K562 (cell line): Measurements from ENCODE around the gene RNF6. TPM values are rescaled to one million over a fixed set of nuclear protein-coding genes. Genes with fewer than 3 reads are reported as not detected.

Experiments used
- GABPA ChIP-seq: fragments of 200-800 bp; sonication (Bioruptor generic); conservative IDR thresholded peaks from 2 replicates; pipeline ENCODE4 v1.6.1; 2016; ENCODE audit warnings: low read depth, missing genetic modification characterization, missing compliant biosample characterization
- GABPB2 ChIP-seq: fragments of 250-450 bp; sonication (Bioruptor Pico); conservative IDR thresholded peaks from 2 replicates; pipeline ENCODE4 v1.5.1; 2021; ENCODE audit warnings: mild to moderate bottlenecking
- GTF2F1 ChIP-seq: IDR thresholded peaks from 2 replicates; pipeline ENCODE4 v1.6.1; 2011; ENCODE audit warnings: low read depth, low read length, improper control_type of control experiment
- HBP1 ChIP-seq: fragments of 450-650 bp; formaldehyde crosslinking; IDR thresholded peaks from 2 replicates; pipeline ENCODE4 v1.4.0; 2022; ENCODE audit warnings: missing genetic modification characterization
- HINFP ChIP-seq: fragments of 450-650 bp; conservative IDR thresholded peaks from 2 replicates; pipeline ENCODE4 v1.6.1; 2016; ENCODE audit warnings: missing genetic modification characterization, low read depth, mild to moderate bottlenecking, control low read depth, missing compliant biosample characterization
- HMGN3 ChIP-seq: IDR thresholded peaks from 2 replicates; pipeline ENCODE4 v1.6.1; 2011; ENCODE audit warnings: borderline replicate concordance, low read depth, mild to moderate bottlenecking, mixed read lengths, low read length; ENCODE audit not compliant: insufficient read length; ENCODE audit errors: extremely low read depth
- KLF10 ChIP-seq: fragments of 250-450 bp; sonication (Bioruptor Pico); IDR thresholded peaks from 2 replicates; pipeline ENCODE4 v1.6.1; 2021; ENCODE audit warnings: matching md5 sums
- RBM17 ChIP-seq: fragments of 200-400 bp; formaldehyde crosslinking; IDR thresholded peaks from 2 replicates; pipeline ENCODE4 v1.6.1; 2017; ENCODE audit warnings: low read depth, mild to moderate bottlenecking, low read length, borderline replicate concordance
- SAFB ChIP-seq: fragments of 200-400 bp; formaldehyde crosslinking; IDR thresholded peaks from 2 replicates; pipeline ENCODE4 v1.6.1; 2017; ENCODE audit warnings: low read depth, low read length, borderline replicate concordance
- TCF15 ChIP-seq: fragments of 250-450 bp; sonication (Bioruptor Pico); IDR thresholded peaks from 2 replicates; pipeline ENCODE4 v1.8.0; 2022; ENCODE audit warnings: moderate library complexity, mild to moderate bottlenecking, inconsistent platforms
- TRIM24 ChIP-seq, 2 experiments: fragments of 450-650 bp; IDR thresholded peaks; 2 replicates each; pipeline ENCODE4 v1.6.1; 2016
- ZNF253 ChIP-seq: fragments of 250-450 bp; sonication (Bioruptor Pico); conservative IDR thresholded peaks from 2 replicates; pipeline ENCODE4 v1.6.1; 2021; ENCODE audit warnings: mild to moderate bottlenecking
- polyA plus RNA-seq, 8 experiments: library from polyadenylated mRNA; depleted of rRNA in 4 of 8; stranded (reverse) in 5 of 8; unstranded in 3 of 8; fragments of >200 nt; fragmentation: Nextera tagmentation in 2 of 8; fragmentation: Illumina TruSeq in 1 of 8; extraction: Ambion mirVana in 2 of 8; extraction: Trizol in 1 of 8; gene quantifications; 2 replicates each; pipeline versions ENCODE4 v1.2.1 to v1.2.3, GENCODE V29; 2011 to 2014; ENCODE audit warnings: inconsistent platforms in 1 of 8, missing spikeins in 1 of 8
- total RNA-seq, 7 experiments: library from RNA; depleted of rRNA in 6 of 7; stranded (reverse); fragments of >200 nt in 6 of 7; fragmentation: Illumina TruSeq in 2 of 7; extraction: Trizol in 2 of 7; gene quantifications; 2 replicates each; pipeline versions ENCODE4 v1.2.1 to v1.2.3, GENCODE V29; 2011 to 2021; ENCODE audit warnings: low replicate concordance in 1 of 7
- TF ChIP-seq, protein P1 (sequence below): sonication (generic); formaldehyde crosslinking; IDR thresholded peaks from 2 replicates; pipeline ENCODE4 v1.4.0; 2020; ENCODE audit warnings: mild to moderate bottlenecking, missing genetic modification reagents
- TF ChIP-seq, protein P2 (sequence below): IDR thresholded peaks from 2 replicates; pipeline ENCODE4 v1.6.1; 2012; ENCODE audit warnings: low read depth, low read length, improper control_type of control experiment, borderline replicate concordance
- TF ChIP-seq, protein P3 (sequence below): fragments of 250-450 bp; sonication (Bioruptor Pico); IDR thresholded peaks from 2 replicates; pipeline ENCODE4 v1.8.0; 2021; ENCODE audit warnings: borderline replicate concordance, mild to moderate bottlenecking, moderate library complexity; ENCODE audit not compliant: poor library complexity, severe bottlenecking
- TF ChIP-seq, protein P4 (sequence below): fragments of 250-450 bp; sonication (Bioruptor Pico); IDR thresholded peaks from 2 replicates; pipeline ENCODE4 v1.4.0; 2020; ENCODE audit warnings: mild to moderate bottlenecking

RNF6 gene
- total and polyA plus RNA-seq, 9 of the 15 experiments (the other 6 are each of a cell fraction or from before 2014, with no cell fraction given), result 12.0 to 31.4 (median 22.3) TPM

- no peak for TF ChIP-seq TCF15 (CRISPR knock-in tag)
- no peak for TF ChIP-seq HBP1 (CRISPR knock-in tag)
- TF ChIP-seq HINFP, result no peak
- no peak for TF ChIP-seq SAFB
- TF ChIP-seq GABPB2, result no peak
- peak in 1 of 2 experiments; percentile 96; a peak in 2 of 4 replicates for TF ChIP-seq TRIM24 (IDR thresholded peaks at IDR 0.05)
- TF ChIP-seq, protein P1, sequence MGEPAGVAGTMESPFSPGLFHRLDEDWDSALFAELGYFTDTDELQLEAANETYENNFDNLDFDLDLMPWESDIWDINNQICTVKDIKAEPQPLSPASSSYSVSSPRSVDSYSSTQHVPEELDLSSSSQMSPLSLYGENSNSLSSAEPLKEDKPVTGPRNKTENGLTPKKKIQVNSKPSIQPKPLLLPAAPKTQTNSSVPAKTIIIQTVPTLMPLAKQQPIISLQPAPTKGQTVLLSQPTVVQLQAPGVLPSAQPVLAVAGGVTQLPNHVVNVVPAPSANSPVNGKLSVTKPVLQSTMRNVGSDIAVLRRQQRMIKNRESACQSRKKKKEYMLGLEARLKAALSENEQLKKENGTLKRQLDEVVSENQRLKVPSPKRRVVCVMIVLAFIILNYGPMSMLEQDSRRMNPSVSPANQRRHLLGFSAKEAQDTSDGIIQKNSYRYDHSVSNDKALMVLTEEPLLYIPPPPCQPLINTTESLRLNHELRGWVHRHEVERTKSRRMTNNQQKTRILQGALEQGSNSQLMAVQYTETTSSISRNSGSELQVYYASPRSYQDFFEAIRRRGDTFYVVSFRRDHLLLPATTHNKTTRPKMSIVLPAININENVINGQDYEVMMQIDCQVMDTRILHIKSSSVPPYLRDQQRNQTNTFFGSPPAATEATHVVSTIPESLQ (CRISPR knock-in tag), result peak; percentile 81; the same call in 1 of the 2 replicates
- TF ChIP-seq KLF10 (CRISPR knock-in tag), result no peak
- no peak for TF ChIP-seq RBM17
- TF ChIP-seq GTF2F1, result peak; percentile 70; the same call in 1 of the 2 replicates
- TF ChIP-seq, protein P2, sequence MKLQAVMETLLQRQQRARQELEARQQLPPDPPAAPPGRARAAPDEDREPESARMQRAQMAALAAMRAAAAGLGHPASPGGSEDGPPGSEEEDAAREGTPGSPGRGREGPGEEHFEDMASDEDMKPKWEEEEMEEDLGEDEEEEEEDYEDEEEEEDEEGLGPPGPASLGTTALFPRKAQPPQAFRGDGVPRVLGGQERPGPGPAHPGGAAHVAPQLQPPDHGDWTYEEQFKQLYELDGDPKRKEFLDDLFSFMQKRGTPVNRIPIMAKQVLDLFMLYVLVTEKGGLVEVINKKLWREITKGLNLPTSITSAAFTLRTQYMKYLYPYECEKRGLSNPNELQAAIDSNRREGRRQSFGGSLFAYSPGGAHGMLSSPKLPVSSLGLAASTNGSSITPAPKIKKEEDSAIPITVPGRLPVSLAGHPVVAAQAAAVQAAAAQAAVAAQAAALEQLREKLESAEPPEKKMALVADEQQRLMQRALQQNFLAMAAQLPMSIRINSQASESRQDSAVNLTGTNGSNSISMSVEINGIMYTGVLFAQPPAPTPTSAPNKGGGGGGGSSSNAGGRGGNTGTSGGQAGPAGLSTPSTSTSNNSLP, result no peak
- TF ChIP-seq, protein P3, sequence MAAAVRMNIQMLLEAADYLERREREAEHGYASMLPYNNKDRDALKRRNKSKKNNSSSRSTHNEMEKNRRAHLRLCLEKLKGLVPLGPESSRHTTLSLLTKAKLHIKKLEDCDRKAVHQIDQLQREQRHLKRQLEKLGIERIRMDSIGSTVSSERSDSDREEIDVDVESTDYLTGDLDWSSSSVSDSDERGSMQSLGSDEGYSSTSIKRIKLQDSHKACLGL (CRISPR knock-in tag), result no peak
- peak; percentile 91 for TF ChIP-seq GABPA (tag)
- TF ChIP-seq, protein P4, sequence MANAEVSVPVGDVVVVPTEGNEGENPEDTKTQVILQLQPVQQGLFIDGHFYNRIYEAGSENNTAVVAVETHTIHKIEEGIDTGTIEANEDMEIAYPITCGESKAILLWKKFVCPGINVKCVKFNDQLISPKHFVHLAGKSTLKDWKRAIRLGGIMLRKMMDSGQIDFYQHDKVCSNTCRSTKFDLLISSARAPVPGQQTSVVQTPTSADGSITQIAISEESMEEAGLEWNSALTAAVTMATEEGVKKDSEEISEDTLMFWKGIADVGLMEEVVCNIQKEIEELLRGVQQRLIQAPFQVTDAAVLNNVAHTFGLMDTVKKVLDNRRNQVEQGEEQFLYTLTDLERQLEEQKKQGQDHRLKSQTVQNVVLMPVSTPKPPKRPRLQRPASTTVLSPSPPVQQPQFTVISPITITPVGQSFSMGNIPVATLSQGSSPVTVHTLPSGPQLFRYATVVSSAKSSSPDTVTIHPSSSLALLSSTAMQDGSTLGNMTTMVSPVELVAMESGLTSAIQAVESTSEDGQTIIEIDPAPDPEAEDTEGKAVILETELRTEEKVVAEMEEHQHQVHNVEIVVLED (CRISPR knock-in tag), result peak; percentile 51
- peak; percentile 76 for TF ChIP-seq HMGN3
- no peak for TF ChIP-seq ZNF253 (CRISPR knock-in tag)
Observed at GRCh38 chr13:26221721-26222519, at the start of gene RNF6 (continued).
